Pancreas (tissue), 10 donors: ENCODE data around the gene GRIN2B. TPM values are rescaled to one million over a fixed set of nuclear protein-coding genes. Genes with fewer than 3 reads are reported as not detected.

Experiments used
- ATAC-seq, 4 donors: fragments of 200-7000 bp; cut with Tn5 transposase; one replicate each; pipeline versions ENCODE4 v1.8.0 to v1.9.1; 2020; ENCODE audit warnings: mild to moderate bottlenecking in 4 of 4, moderate library complexity in 4 of 4
- DNase-seq, 6 donors: peaks; one replicate each; pipeline ENCODE4 v3.0.0-alpha.2; 2020
- FAIRE-seq: peaks from 2 replicates; lab custom pipeline; 2012; peaks lifted over from hg19 to GRCh38; lab: Jason Lieb, UNC
- H3K27ac ChIP-seq, 4 donors: fragments of 200-600 bp; sonication (generic); 1 replicate in 3 of 4; 2 replicates in 1 of 4; pipeline versions ENCODE4 v1.5.0 to v1.8.0; 2020
- H3K27me3 ChIP-seq, 4 donors: fragments of 200-600 bp; one replicate each; pipeline ENCODE4 v1.8.0; 2021
- H3K36me3 ChIP-seq, 3 donors: fragments of 200-600 bp; sonication (generic) in 1 of 3; one replicate each; pipeline versions ENCODE4 v1.5.0 to v1.8.0; 2020 to 2021
- H3K4me1 ChIP-seq, 3 donors: fragments of 200-600 bp; one replicate each; pipeline ENCODE4 v1.8.0; 2021
- H3K4me3 ChIP-seq, 4 donors: fragments of 200-600 bp; sonication (generic) in 2 of 4; one replicate each; pipeline versions ENCODE4 v1.5.0 to v1.8.0; 2020 to 2021
- H3K9me3 ChIP-seq, 4 donors: fragments of 200-600 bp; one replicate each; pipeline ENCODE4 v1.8.0; 2021
- CTCF ChIP-seq, 4 donors: fragments of 200-600 bp; sonication (generic) in 3 of 4; IDR thresholded peaks; one replicate each; pipeline versions ENCODE4 v1.5.0 to v1.8.0; 2021; ENCODE audit warnings: antibody characterized with exemption in 4 of 4
- WGBS, 2 donors: extraction: QIAGEN DNeasy Blood & Tissue Kit; methylation state at CpG; one replicate each; pipeline ENCODE4 v1.1.7; 2013; 5-methylcytosine and 5-hydroxymethylcytosine counted together
- intact Hi-C, 3 donors: fragments of 100-400 bp; cut with DNase I; formaldehyde crosslinking; loops; one replicate each; pipeline versions ENCODE4 v1.11.1 to v1.14.2; 2022
- polyA plus RNA-seq, 2 donors: library from polyadenylated mRNA; stranded (reverse); fragments of 200-250 nt; gene quantifications; one replicate each; pipeline ENCODE4 v1.2.3, GENCODE V29; 2013
- total RNA-seq, 6 donors: library from RNA; stranded (reverse); fragmentation: NEBNext Ultra II Directional in 4 of 6; extraction: Animal tissue kit (Norgen Biotek cat#: 25700) in 4 of 6; gene quantifications; one replicate each; pipeline versions ENCODE4 v1.2.1 to v1.2.4, GENCODE V29; 2021 to 2023
- donor health status: healthy with polysubstance abuse.
- donor health status: DM: no; HTN: no; CAD: no; lungs with moderate emphysema.
- donor health status: DM: no; HTN: no; CAD: no.
- donor health status: control.
- donor health status: control.
- donor health status: Bipolar disorder and iron deficiency.
- donor health status: DM: yes; HTN: yes; CAD: no.
- donor health status: DM: no; HTN: no; CAD: no.
- donor health status: DM: no; HTN: no; CAD: no.
- donor health status: DM: yes; HTN: yes; CAD: no.

Gene GRIN2B
- total and polyA plus RNA-seq, 8 donors: under 0.01 to 0.15 (median 0.05) TPM; not detected in 1

DNA sequence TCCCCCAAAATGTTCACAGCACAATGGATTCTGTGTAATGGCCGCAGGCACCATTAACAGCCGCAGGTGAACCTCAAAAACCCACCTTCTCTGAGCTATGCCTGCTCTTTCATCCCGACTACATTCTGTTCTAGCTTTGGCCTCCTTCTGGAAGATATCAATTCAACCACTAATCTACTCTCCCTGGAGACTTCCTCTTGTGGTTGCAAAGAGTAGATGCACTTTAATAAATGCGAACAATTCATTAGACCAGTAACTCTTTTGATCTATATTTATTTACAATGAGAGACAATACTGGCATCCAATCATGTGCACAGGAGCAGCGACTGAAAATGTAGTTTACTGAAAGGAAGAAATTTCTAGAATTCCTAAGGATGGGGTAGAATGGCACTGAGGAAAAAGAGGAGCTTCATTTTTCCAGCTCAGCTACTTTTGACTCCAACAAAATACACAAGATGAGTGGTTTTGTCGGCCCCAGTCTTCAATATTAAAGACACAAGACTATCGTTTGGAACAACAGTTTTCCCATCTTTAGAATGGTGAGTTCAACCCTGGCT, 5.3 kb downstream of the GRIN2B start:
- no peaks in the 10 kb centered on the region for H3K36me3 ChIP-seq
- TF ChIP-seq CTCF (IDR thresholded peaks at IDR 0.05): no peak
- no peak for DNase-seq
- H3K4me3 ChIP-seq: no peak overlapping the region
- no peak overlapping the region for H3K27ac ChIP-seq
- FAIRE-seq: no peak
- ATAC-seq: no peak
- H3K27me3 ChIP-seq: peaks cover 0 to 11% (median 0%) of the 10 kb centered on the region in 4 donors
- no peaks in the 10 kb centered on the region for H3K4me1 ChIP-seq
- 47 to 60% methylated on average over 7 of the region's 7 CpGs for WGBS, 2 donors
- intact Hi-C loops: no loop called here
- H3K9me3 ChIP-seq: no peaks in the 10 kb centered on the region

DNA sequence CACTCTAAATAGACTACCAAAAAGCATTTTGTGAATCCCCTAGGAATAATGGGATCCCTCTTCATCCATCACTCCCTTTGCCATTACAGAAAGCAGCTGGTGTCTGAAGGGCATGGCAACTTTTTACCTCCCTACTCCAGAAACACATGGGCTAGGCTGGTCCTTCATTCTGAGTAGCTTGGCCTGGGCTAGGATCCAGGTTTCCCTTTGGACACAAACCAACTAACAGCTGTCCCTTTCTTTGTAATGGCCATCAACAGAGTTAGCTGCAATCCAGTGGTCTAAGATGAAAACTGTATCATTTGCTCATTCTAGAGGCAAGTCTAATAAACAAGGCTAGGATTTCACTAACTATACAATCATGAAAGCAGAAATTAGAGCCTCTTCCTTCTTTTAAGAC, 7.4 kb downstream of the GRIN2B start:
- no peak for TF ChIP-seq CTCF (IDR thresholded peaks at IDR 0.05)
- H3K4me1 ChIP-seq: no peaks in the 10 kb centered on the region
- no peak overlapping the region for H3K4me3 ChIP-seq
- FAIRE-seq: no peak
- H3K27ac ChIP-seq: no peak overlapping the region
- peak in 1 of 6 donors; percentile 27 for DNase-seq
- ATAC-seq: no peak
- intact Hi-C loops: no loop called here
- H3K36me3 ChIP-seq: no peaks in the 10 kb centered on the region
- H3K9me3 ChIP-seq: no peaks in the 10 kb centered on the region
- H3K27me3 ChIP-seq: peaks cover 0 to 4% (median 0%) of the 10 kb centered on the region in 4 donors

DNA sequence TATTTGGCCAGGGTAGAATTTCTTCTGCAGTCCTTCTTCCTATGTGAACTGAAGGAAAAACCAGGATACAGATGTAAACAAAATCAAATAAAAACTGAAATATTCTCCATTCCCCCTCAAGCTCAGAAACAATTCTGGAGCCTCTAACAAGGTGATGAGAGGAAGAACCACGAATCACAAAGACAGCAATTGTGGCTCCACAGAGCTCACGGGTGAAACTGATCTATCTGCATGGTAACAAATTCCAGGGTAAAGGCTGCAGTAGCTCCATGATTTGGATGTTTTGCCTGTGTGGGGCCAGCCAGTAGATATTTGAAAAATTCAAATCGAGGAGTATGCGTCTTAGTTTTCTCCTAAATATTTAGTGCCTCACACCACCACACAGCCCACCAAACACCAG, 10.6 kb downstream of the GRIN2B start:
- Histone ChIP-seq H3K4me3 (no peak overlapping the region), H3K27ac (no peak overlapping the region), H3K36me3 (no peaks in the 10 kb centered on the region), H3K9me3 (no peaks in the 10 kb centered on the region), H3K4me1 (no peaks in the 10 kb centered on the region), H3K27me3 (peaks cover 0 to 4% (median 0%) of the 10 kb centered on the region in 4 donors)
- ATAC-seq: no peak
- no peak for FAIRE-seq
- no peak for TF ChIP-seq CTCF (IDR thresholded peaks at IDR 0.05)
- DNase-seq: no peak
- intact Hi-C loops: no loop called here
- 54 to 55% methylated on average over 4 of the region's 4 CpGs for WGBS, 2 donors

DNA sequence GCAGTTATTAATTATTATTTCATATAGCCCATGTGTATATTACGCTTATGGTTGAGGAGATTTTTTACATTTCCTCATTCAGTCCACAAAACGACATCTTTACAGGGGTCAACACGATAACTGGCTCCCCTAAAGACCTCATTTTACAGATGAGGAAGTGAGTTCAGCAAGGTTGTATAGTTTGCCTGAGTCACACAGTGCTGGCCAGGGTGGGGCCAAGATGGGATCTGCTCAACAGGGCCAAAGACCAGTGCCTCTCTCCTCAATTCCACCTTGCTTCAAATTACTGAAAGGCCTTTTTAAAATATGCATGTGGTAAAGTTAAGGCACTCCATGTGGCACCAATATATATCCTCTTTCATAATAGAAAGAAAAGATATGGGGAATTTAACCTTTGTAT, 13.1 kb downstream of the GRIN2B start:
- Histone ChIP-seq H3K27ac (no peak overlapping the region), H3K4me3 (no peak overlapping the region), H3K4me1 (no peaks in the 10 kb centered on the region), H3K36me3 (no peaks in the 10 kb centered on the region), H3K9me3 (no peaks in the 10 kb centered on the region), H3K27me3 (peaks cover 0 to 4% (median 0%) of the 10 kb centered on the region in 4 donors)
- intact Hi-C loops: no loop called here
- 68 to 81% methylated on average over 3 of the region's 3 CpGs for WGBS, 2 donors
- no peak for DNase-seq
- no peak for TF ChIP-seq CTCF (IDR thresholded peaks at IDR 0.05)
- FAIRE-seq: no peak
- ATAC-seq: no peak

DNA sequence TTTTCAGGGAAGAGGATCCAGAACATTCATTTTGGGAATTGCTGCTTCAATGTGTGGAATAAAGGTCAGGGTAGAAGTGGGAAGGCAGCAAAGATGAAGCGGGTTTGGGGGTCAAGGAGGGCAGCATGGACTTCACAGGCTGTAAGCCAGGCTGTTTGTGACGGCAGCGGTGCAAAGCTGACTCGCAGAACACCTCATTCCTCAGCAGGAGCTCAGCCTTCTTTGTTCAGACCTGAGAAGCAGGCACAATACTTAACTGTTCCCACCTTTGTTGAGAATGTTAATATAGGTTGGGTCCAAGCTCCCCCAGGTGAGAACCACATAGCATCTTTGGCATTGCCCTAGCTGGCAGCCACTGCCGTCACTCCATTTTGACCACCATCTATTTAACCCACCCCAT, 16.7 kb downstream of the GRIN2B start:
- Histone ChIP-seq H3K36me3 (no peaks in the 10 kb centered on the region), H3K4me1 (no peaks in the 10 kb centered on the region), H3K4me3 (no peak overlapping the region), H3K27ac (no peak overlapping the region), H3K27me3 (peaks cover 0 to 3% (median 0%) of the 10 kb centered on the region in 4 donors), H3K9me3 (no peaks in the 10 kb centered on the region)
- DNase-seq (no peak), ATAC-seq (no peak), FAIRE-seq (no peak)
- 50 to 58% methylated on average over 5 of the region's 5 CpGs for WGBS, 2 donors
- intact Hi-C loops: no loop called here
- no peak for TF ChIP-seq CTCF (IDR thresholded peaks at IDR 0.05)
